Adipocyte (in vitro differentiated cells): ENCODE data around the gene IGFN1.
"Not testable (repeated sequence)": the region's sequence is repeated elsewhere in the genome, so short reads cannot be mapped to it uniquely, and the experiment has no call there.

Source experiments
- DNase-seq: peaks from one replicate; pipeline ENCODE4 v3.0.0-alpha.2; 2015; ENCODE audit warnings: low read depth
- H3K27me3 ChIP-seq: replicated peaks from 2 replicates; pipeline ENCODE4 v1.7.0; 2013; ENCODE audit warnings: mild to moderate bottlenecking, low read length, moderate library complexity; ENCODE audit not compliant: control insufficient read depth, insufficient read depth
- H3K36me3 ChIP-seq: 2 replicates; pipeline ENCODE4 v1.7.0; 2013; ENCODE audit warnings: low read length, mild to moderate bottlenecking, moderate library complexity; ENCODE audit not compliant: control insufficient read depth, insufficient read depth, severe bottlenecking
- H3K4me1 ChIP-seq: 2 replicates; pipeline ENCODE4 v1.7.0; 2013; ENCODE audit warnings: mild to moderate bottlenecking, low read length, moderate library complexity; ENCODE audit not compliant: control insufficient read depth, insufficient read depth
- H3K4me3 ChIP-seq: 2 replicates; pipeline ENCODE4 v1.7.0; 2013; ENCODE audit warnings: mild to moderate bottlenecking, low read length, moderate library complexity
- H3K9ac ChIP-seq: 2 replicates; pipeline ENCODE4 v1.7.0; 2013; ENCODE audit warnings: mild to moderate bottlenecking, low read length, moderate library complexity
- H3K9me3 ChIP-seq: 2 replicates; pipeline ENCODE4 v1.7.0; 2013; ENCODE audit warnings: mild to moderate bottlenecking, low read length, moderate library complexity; ENCODE audit not compliant: control insufficient read depth

Gene IGFN1

DNA sequence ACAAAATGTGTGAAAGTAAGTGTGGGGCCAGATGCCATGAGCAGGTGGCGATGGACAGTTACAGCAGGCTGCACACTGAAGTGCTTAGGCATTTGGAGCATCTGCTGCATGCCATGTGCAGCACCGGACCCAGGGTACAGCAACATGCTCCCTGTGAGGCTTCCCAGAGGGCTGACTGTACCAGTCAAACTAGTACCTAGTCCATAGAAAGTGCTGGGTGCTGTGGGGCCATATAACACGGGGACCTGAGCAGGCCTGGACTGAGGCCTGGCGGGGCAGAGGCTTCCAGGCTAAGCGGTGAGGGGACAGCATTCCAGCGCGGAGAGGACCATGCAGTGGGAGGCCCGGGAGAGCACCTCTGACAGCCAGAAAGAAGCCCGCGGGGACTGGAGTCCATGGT lies 62.8 kb downstream of the IGFN1 start:
- peaks cover 23% of the 10 kb centered on the region for H3K27me3 ChIP-seq
- DNase-seq, result no peak
- no peak overlapping the region for H3K9ac ChIP-seq
- H3K4me1 ChIP-seq, result no peaks in the 10 kb centered on the region
- no peaks in the 10 kb centered on the region for H3K36me3 ChIP-seq
- H3K4me3 ChIP-seq, result no peak overlapping the region
- no peaks in the 10 kb centered on the region for H3K9me3 ChIP-seq

DNA sequence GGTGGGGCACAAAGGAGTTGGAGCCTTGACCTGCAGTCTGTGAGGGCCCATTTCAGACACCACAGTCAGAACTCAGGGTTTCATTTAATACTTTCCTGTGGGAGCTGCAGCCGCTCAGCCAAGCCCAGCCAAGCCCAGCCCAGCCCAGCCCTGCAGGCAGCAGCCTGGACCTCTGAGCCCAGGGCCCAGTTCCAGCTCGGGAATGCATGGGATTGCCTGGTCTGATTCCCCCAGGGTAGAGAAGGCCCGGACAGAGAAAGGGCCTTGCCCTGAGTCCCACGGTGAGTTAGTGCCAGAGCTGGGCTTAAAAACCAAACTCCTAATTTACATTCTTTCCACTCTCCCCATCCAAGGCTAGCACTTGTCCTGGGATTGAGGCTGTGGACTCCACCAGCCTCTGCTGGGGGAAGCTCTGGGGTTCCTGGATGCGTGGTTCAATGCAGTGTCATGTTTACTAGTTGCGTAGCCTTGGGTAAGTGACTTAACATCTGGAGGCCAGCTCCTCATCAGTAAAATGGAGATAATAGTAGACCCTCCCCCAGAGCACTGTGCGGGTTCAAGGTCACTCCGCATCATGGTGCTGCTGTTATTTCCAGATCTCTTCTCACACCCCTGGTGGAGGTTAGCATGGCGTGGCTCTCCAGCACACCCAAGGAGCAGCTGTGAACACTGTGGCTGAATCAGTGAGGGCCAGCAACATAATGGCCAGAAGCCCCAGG lies 63.4 kb downstream of the IGFN1 start:
- peak; percentile 29 for DNase-seq
- H3K4me3 ChIP-seq, result no peak overlapping the region
- peaks cover 23% of the 10 kb centered on the region for H3K27me3 ChIP-seq
- H3K9me3 ChIP-seq, result no peaks in the 10 kb centered on the region
- no peaks in the 10 kb centered on the region for H3K4me1 ChIP-seq
- H3K36me3 ChIP-seq, result no peaks in the 10 kb centered on the region
- no peak overlapping the region for H3K9ac ChIP-seq

DNA sequence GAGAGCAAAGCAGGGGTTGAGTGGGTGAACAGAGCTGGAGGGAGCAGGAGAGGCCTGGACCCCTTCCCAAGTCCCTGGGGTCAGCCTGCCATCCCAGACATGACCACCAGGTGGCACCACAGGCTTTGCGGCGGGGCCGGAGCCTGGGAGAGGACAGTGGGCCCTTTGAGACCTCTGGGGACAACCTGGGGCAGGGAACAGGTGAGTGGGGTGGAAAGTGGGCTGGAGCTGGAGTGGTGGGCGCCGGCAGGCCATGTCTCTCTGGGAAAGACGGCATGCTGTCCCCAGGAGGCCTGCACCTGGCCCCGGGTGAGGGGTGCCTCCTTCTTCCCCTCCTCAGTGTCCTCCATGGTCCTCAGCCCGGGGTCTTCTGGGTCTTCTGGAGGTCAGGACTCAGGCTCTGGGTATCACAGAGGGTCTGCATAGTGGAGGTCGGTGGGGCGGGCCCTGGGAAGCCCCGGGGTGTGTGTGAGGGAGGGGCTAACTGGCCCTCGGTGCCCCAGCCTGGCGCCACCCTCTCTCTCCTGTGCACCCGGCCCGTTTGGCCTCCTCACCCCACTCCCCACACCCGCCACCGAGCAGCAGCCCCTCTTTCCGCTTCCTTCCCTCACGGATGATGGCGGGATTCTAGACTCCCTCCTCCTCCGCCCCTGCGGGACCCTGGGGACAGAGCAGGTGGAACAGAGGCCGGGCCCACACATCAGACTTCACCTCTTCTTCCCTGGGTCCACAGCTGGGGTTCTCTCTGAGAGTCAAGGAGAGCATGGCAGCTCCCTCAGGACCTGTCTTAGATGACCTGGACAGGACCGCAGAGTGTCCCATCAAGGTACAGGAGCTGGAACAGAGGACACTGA lies 64.2 kb downstream of the IGFN1 start:
- peaks cover 23% of the 10 kb centered on the region for H3K27me3 ChIP-seq
- peak; percentile 74 for DNase-seq
- H3K4me1 ChIP-seq, result no peaks in the 10 kb centered on the region
- H3K36me3 ChIP-seq, result no peaks in the 10 kb centered on the region
- no peak overlapping the region for H3K4me3 ChIP-seq
- H3K9me3 ChIP-seq, result no peaks in the 10 kb centered on the region
- no peak overlapping the region for H3K9ac ChIP-seq

DNA sequence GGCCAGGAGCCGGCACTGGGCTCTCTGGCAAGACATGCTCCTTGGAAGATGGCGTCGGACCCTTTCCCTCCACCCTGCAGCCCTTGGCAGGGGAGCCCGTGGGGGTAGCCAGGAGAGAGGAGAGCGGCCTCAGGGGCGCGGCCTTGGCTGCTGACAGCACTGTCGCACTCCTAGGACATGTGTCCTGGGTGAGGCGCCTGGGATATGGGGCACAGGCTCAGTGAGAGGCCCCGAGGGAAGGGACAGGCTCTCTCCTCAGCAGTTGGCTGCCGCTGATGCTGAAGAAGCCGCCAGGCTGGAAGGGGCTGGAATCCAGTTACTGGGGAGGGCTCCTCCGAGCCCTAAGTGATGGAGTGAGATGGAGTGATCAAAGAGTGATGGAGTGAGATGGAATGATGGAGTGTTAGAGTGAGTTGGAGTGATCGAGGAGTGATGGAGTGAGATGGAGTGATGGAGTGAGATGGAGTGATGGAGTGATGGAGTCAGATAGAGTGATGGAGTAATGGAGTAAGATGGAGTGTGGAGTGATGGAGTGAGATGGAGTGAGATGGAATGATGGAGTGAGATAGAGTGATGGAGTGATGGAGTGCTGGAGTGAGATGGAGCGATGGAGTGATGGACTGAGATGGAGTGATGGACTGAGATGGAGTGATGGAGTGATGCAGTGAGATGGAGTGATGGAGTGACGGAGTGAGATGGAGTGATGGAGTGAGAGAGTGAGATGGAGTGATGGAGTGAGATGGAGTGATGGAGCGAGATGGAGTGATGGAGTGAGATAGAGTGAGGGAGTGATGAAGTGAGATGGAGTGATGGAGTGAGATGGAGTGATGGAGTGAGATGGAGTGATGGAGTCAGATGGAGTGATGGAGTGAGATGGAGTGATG lies 65.1 kb downstream of the IGFN1 start:
- Histone ChIP-seq H3K36me3 (no peaks in the 10 kb centered on the region), H3K4me3 (no peak overlapping the region), H3K4me1 (no peaks in the 10 kb centered on the region), H3K27me3 (peaks cover 22% of the 10 kb centered on the region), H3K9ac (no peak overlapping the region), H3K9me3 (no peaks in the 10 kb centered on the region)
- DNase-seq, result no peak

DNA sequence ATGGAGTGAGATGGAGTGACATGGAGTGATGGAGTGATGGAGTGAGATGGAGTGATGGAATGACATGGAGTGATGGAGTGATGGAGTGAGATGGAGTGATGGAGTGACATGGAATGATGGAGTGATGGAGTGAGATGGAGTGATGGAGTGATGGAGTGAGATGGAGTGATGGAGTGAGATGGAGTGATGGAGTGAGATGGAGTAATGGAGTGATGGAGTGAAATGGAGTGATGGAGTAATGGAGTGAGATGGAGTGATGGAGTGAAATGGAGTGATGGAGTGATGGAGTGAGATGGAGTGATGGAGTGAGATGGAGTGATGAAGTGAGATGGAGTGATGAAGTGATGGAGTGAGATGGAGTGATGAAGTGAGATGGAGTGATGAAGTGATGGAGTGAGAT lies 67.5 kb downstream of the IGFN1 start:
- H3K27me3 ChIP-seq, result peaks cover 14% of the 10 kb centered on the region
- H3K36me3 ChIP-seq, H3K4me3 ChIP-seq, DNase-seq, H3K9me3 ChIP-seq, H3K4me1 ChIP-seq, H3K9ac ChIP-seq: not testable (repeated sequence)

DNA sequence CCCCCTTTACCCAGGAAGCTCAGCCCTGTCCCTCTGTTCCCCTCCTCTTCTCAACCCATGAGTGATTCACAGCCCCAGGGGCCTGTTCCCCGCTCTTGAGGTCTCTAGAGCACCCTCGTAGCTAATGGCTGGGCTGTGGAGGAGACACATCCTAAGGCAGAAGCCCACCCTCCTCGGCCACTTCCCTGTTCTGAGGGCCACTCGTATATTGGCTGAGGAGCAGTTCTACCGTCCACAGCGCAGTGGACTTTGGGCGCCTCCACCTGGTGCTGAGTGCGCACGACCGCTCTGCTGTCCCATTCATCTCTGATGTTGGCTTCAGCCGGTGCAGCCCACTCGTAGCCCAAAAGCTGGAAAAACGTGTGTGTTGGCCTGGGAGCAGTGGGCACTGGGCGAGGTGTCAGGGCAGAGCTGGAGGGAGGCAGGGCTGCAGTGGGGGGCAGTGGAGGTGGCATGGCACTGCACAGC lies 68.2 kb downstream of the IGFN1 start:
- Histone ChIP-seq H3K4me3 (no peak overlapping the region), H3K4me1 (no peaks in the 10 kb centered on the region), H3K36me3 (no peaks in the 10 kb centered on the region), H3K9ac (no peak overlapping the region), H3K9me3 (no peaks in the 10 kb centered on the region), H3K27me3 (peaks cover 14% of the 10 kb centered on the region)
- DNase-seq, result no peak

DNA sequence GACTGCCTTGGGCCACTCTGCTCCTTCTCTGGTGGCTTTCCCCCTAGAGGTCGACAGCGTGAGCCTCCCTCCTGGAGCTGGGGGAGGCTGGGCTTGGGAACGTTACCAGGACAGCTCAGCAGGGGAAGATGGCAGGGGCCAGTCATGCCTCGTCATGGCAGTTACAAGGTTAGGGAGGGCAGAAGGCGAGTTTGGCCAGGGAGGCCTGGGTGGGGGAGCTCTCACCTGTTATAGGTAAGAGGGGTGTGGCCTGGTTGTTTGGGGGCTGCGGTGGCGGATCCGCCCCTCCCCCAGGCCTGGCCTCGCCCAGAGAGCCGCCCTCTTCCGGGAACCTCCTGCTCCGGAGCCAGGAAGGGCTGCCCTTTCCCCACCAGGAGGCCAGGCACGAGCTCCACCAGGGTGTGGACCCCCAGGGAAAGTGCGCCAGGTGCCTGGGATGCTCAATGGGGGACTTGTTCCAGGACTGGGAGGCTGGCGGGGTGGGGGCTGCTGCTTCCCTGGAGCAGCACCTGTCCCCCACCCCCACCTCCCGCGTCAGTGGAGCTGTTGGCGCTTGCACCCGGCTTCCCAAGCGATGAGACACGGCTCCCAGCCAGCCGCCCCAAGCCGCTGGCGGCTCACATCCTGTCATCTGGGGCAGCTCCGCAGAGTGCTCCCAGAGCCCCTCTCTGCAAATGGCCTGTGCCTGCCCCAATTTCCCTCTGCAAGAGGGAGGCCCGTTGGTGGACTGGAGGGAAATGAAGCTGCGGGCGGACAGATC lies 69.0 kb downstream of the IGFN1 start:
- Histone ChIP-seq H3K27me3 (peaks cover 14% of the 10 kb centered on the region), H3K9me3 (no peaks in the 10 kb centered on the region), H3K4me3 (no peak overlapping the region), H3K4me1 (no peaks in the 10 kb centered on the region), H3K9ac (no peak overlapping the region), H3K36me3 (no peaks in the 10 kb centered on the region)
- DNase-seq, result no peak

DNA sequence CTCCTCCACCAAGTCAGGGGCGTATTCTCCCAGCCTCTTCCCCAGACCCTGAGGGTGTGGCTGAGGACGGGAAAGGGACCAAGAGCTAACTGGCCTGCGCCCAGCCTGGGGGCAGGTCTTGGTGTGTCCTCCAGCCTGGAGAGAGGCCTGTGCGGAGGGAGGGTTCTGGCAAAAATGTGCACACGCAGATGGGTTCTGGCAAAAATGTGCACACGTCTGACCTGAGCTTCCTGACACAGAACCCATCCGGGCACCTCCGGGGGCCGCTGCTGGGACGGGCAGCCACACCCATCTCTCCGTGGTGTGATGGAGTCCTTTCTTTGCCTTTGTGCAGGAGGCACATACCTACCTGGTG lies 69.6 kb downstream of the IGFN1 start:
- no peak overlapping the region for H3K9ac ChIP-seq
- no peak for DNase-seq
- H3K9me3 ChIP-seq, result no peaks in the 10 kb centered on the region
- H3K27me3 ChIP-seq, result peaks cover 14% of the 10 kb centered on the region
- no peak overlapping the region for H3K4me3 ChIP-seq
- H3K36me3 ChIP-seq, result no peaks in the 10 kb centered on the region
- no peaks in the 10 kb centered on the region for H3K4me1 ChIP-seq

DNA sequence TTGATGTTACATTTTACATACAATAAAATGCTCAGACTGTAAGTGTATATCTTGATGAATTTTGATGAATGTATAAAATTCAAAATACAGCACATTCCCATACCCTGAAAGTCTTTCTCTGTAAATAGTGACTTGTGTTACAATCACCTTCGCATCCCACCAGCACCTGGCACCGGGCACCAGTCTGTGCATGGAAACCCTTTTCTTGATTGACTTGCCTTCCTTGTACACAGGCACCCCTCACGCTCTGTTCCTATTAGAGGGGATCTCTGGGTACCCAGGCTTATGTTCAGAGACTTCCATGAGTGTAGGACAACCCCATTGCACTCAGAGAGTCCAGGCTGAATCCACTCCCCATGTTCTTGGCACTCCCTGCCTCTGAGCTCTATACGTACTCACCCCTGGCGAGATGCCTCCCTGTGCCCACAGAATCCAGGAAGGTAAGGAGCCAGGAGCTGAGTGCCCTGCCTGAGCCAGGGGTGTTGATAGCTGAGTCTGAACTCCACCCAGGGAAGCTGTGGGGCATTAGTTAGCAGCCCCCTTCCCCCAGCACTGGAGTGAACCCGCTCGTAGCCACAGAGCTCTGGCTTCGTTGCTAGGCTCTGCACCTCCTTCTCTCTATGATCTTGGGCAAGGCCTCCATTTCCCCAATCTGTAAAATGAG lies 70.2 kb downstream of the IGFN1 start:
- Histone ChIP-seq H3K4me3 (no peak overlapping the region), H3K27me3 (peaks cover 9% of the 10 kb centered on the region), H3K4me1 (no peaks in the 10 kb centered on the region), H3K36me3 (no peaks in the 10 kb centered on the region), H3K9me3 (no peaks in the 10 kb centered on the region), H3K9ac (no peak overlapping the region)
- DNase-seq, result no peak

DNA sequence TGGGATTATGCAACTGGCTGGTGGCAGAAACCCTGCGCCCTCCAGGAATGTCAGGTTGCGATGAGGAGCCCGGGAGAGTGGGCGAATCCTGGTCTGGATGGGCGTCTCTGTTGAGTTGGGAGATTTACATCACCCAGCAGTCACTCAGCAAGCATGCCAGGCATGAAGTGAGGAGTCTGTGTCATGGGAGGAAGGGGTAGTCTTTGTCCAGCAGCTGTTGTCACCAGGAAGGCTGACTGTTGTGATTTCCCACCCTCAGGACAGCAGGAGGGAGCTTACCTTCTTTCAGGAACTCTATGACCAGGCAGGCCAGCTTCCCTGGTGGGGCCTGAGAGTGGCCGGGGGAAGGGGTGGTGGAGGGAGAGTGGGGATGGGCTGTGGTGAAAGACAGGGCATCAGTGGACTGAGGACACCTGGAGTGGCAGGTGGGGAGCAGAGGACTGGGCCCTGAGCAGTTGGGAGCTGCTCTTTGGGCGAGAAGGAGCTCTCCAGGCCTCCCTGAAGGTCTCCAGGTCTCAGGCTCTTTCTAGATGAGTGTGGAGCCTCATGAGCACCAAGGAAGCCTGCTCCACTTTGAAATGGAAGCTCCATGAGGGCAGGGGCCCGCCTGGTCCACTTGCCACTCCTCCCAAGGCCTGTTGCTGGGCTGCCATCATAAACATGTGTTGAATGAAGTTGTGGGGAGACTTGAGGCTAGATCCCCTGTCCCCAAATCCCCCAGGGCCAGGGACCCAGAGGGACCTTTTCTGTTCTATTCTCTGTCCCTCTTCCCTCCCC lies 71.3 kb downstream of the IGFN1 start:
- Histone ChIP-seq H3K4me3 (no peak overlapping the region), H3K36me3 (no peaks in the 10 kb centered on the region), H3K9ac (no peak overlapping the region), H3K4me1 (peaks cover 7% of the 10 kb centered on the region), H3K9me3 (no peaks in the 10 kb centered on the region), H3K27me3 (peaks cover 8% of the 10 kb centered on the region)
- DNase-seq, result no peak
